Panc1 (cell line): ENCODE measurements around the gene GPHA2. TPM values are rescaled to one million over a fixed set of nuclear protein-coding genes. Genes with fewer than 3 reads are reported as not detected.

ENCODE experiments used
- ATAC-seq: fragments of 200-7000 bp; cut with Tn5 transposase; 2 replicates; pipeline ENCODE4 v1.9.1; 2020; ENCODE audit warnings: mild to moderate bottlenecking, moderate library complexity
- BruUV-seq: library from RNA; stranded (reverse); fragments of 400-500 nt; replicated peaks from 2 replicates; lab custom pipeline; 2021; lab: Mats Ljungman, UMichigan
- CTCF ChIA-PET: fragments of 300-600 bp; sonication (Branson Sonifier 250); formaldehyde crosslinking; loops from one replicate; lab custom pipeline; 2022; ENCODE audit warnings: antibody characterized with exemption; lab: Charles Lee
- POLR2A ChIA-PET: fragments of 300-600 bp; sonication (Branson Sonifier 250); formaldehyde crosslinking; loops from one replicate; lab custom pipeline; 2022; ENCODE audit warnings: antibody characterized with exemption; lab: Charles Lee
- DNase-seq: peaks from one replicate; pipeline ENCODE4 v3.0.0-alpha.2; 2010; ENCODE audit warnings: low read depth, low spot score
- H3K27ac ChIP-seq: 2 replicates; pipeline ENCODE4 v1.5.1; 2011; ENCODE audit warnings: mild to moderate bottlenecking, low read length, inconsistent platforms
- H3K27me3 ChIP-seq: fragments of 200-500 bp; sonication (Bioruptor generic); 2 replicates; pipeline ENCODE4 v1.6.0; 2014; ENCODE audit warnings: low read length, inconsistent platforms; ENCODE audit not compliant: control insufficient read depth, insufficient read depth
- H3K36me3 ChIP-seq: fragments of 200-500 bp; sonication (Bioruptor generic); 2 replicates; pipeline ENCODE4 v1.5.1; 2014; ENCODE audit warnings: inconsistent platforms, mild to moderate bottlenecking, low read length, moderate library complexity; ENCODE audit not compliant: control insufficient read depth, insufficient read depth
- H3K4me1 ChIP-seq: 2 replicates; pipeline ENCODE4 v1.5.1; 2011; ENCODE audit warnings: inconsistent platforms, mild to moderate bottlenecking, low read length, moderate library complexity; ENCODE audit not compliant: control insufficient read depth, insufficient read depth
- H3K4me3 ChIP-seq, 2 experiments: 2 replicates each; pipeline ENCODE4 v1.5.1; 2011 to 2012; ENCODE audit warnings: low read depth in 2 of 2, low read length in 2 of 2, mild to moderate bottlenecking in 2 of 2, inconsistent platforms in 1 of 2, moderate library complexity in 1 of 2
- H3K9me3 ChIP-seq: fragments of 200-500 bp; sonication (Bioruptor generic); 2 replicates; pipeline ENCODE4 v1.5.1; 2014; ENCODE audit warnings: low read depth, mild to moderate bottlenecking, inconsistent platforms, low read length, moderate library complexity; ENCODE audit not compliant: control insufficient read depth, insufficient read depth
- CTCF ChIP-seq: fragments of 450-650 bp; IDR thresholded peaks from 2 replicates; pipeline ENCODE4 v1.5.1; 2017; ENCODE audit warnings: mild to moderate bottlenecking
- POLR2AphosphoS5 ChIP-seq: IDR thresholded peaks from 2 replicates; pipeline ENCODE4 v1.6.1; 2012; ENCODE audit warnings: mild to moderate bottlenecking, low read depth, low read length, moderate library complexity
- REST ChIP-seq, 2 experiments: IDR thresholded peaks; 2 replicates each; pipeline ENCODE4 v1.6.1; 2011 to 2012; ENCODE audit warnings: low read depth in 2 of 2, control low read depth in 1 of 2, low read length in 1 of 2, mild to moderate bottlenecking in 1 of 2, moderate library complexity in 1 of 2; ENCODE audit not compliant: insufficient read depth in 1 of 2
- SIN3A ChIP-seq: IDR thresholded peaks from 2 replicates; pipeline ENCODE4 v1.6.1; 2012; ENCODE audit warnings: low read depth, mild to moderate bottlenecking, low read length, moderate library complexity, borderline replicate concordance; ENCODE audit not compliant: insufficient read depth
- TCF7L2 ChIP-seq: IDR thresholded peaks from 2 replicates; pipeline ENCODE4 v1.6.1; 2011; ENCODE audit warnings: mild to moderate bottlenecking, low read depth, low read length, inconsistent platforms
- in situ Hi-C: cut with HindIII; loops from 2 replicates; pipeline ENCODE4 v1.10.0; 2016; ENCODE audit warnings: low sequenced_read_pairs, low pct_unique_long_range_greater_than_20kb
- intact Hi-C: fragments of 100-400 bp; cut with micrococcal nuclease; formaldehyde crosslinking; loops from one replicate; pipeline ENCODE4 v1.10.0; 2022; ENCODE audit not compliant: unreplicated experiment
- total RNA-seq: library from RNA; stranded (reverse); gene quantifications from one replicate; pipeline ENCODE4 v1.2.1, GENCODE V29; 2021; ENCODE audit not compliant: unreplicated experiment

The GPHA2 gene
- total RNA-seq, 1 experiment from 2014 or later, result not detected

- intact Hi-C loops, result no loop called here
- in situ Hi-C loops, result no loop called here
- H3K27ac ChIP-seq, result peak overlapping the region; percentile 87
These were observed 20.3 kb downstream of the GPHA2 start for GRCh38 chr11:64915376-64915887.

GRCh38 chr11:64914123-64914522 lies 21.6 kb downstream of the GPHA2 start:
- no peaks in the 10 kb centered on the region for H3K27me3 ChIP-seq
- DNase-seq, result no peak
- H3K4me1 ChIP-seq, result peaks cover 19% of the 10 kb centered on the region
- peaks cover 3% of the 10 kb centered on the region; the same call in 1 of the 2 replicates for H3K36me3 ChIP-seq
- intact Hi-C loops, result no loop called here
- TF ChIP-seq SIN3A (no peak), POLR2AphosphoS5 (no peak), REST (IDR thresholded peaks at IDR 0.05; ENCODE audit: insufficient read depth in 1 of 2, low read depth in 2 of 2, low read length in 1 of 2) (no peak), TCF7L2 (no peak), CTCF (no peak)
- ChIA-PET CTCF (no interaction called here), POLR2A (no interaction called here)
- H3K27ac ChIP-seq, result no peak overlapping the region
- no peak for ATAC-seq
- no peaks in the 10 kb centered on the region for H3K9me3 ChIP-seq
- no TSS peak for BruUV-seq
- no peak overlapping the region for H3K4me3 ChIP-seq
- in situ Hi-C loops, result no loop called here

More at GRCh38 chr11:64915376-64915887, 20.3 kb downstream of the GPHA2 start:
- Histone ChIP-seq H3K9me3 (no peaks in the 10 kb centered on the region), H3K36me3 (peaks cover 3% of the 10 kb centered on the region; the same call in 1 of the 2 replicates), H3K4me1 (peaks cover 19% of the 10 kb centered on the region), H3K27me3 (no peaks in the 10 kb centered on the region), H3K4me3 (peak overlapping the region in 1 of 2 experiments; percentile 97; a peak in 2 of 4 replicates)
- DNase-seq, result no peak
- no peak for ATAC-seq
- no peak for TF ChIP-seq REST (IDR thresholded peaks at IDR 0.05; ENCODE audit: insufficient read depth in 1 of 2, low read depth in 2 of 2, low read length in 1 of 2)
- TF ChIP-seq CTCF, result no peak
- no peak for TF ChIP-seq TCF7L2
- no peak for TF ChIP-seq SIN3A
- TF ChIP-seq POLR2AphosphoS5, result no peak
- CTCF ChIA-PET, result interaction anchor here (1.0 kb wide), 2 partner anchors 69 to 82 kb away, joined by 3 to 10 read pairs; partner anchors contain the start of gene BATF2
- POLR2A ChIA-PET, result interaction anchor here (0.6 to 0.7 kb wide), 2 partner anchors 42 to 137 kb away, joined by 3 to 5 read pairs; no protein-coding TSS in a partner anchor
- BruUV-seq, result no TSS peak
